Body of pancreas (tissue), 4 donors: Measurements from ENCODE around the gene BAIAP2L1. TPM values are rescaled to one million over a fixed set of nuclear protein-coding genes. Genes with fewer than 3 reads are reported as not detected.

Experiments used
- ATAC-seq: fragments of 150-250 bp; one replicate; pipeline ENCODE4 v1.9.1; 2016
- DNase-seq, 4 donors: peaks; one replicate each; pipeline ENCODE4 v3.0.0-alpha.2; 2019
- H3K27ac ChIP-seq, 4 donors: fragments of 200-600 bp; sonication (generic); 1 replicate in 3 of 4; 2 replicates in 1 of 4; pipeline versions ENCODE4 v1.5.1 to v1.6.1; 2016 to 2019; ENCODE audit warnings: mild to moderate bottlenecking in 1 of 4, mixed read lengths in 1 of 4, moderate library complexity in 1 of 4
- H3K27me3 ChIP-seq, 2 donors: fragments of 200-600 bp; sonication (generic); one replicate each; pipeline ENCODE4 v1.6.0; 2016; ENCODE audit warnings: mild to moderate bottlenecking in 1 of 2
- H3K36me3 ChIP-seq, 2 donors: fragments of 200-600 bp; sonication (generic); replicated peaks in 1 of 2; 2 replicates each; pipeline ENCODE4 v1.5.1; 2016; ENCODE audit warnings: low read depth in 2 of 2; ENCODE audit not compliant: insufficient read depth in 1 of 2
- H3K4me1 ChIP-seq: fragments of 200-600 bp; sonication (generic); one replicate; pipeline ENCODE4 v1.6.0; 2016
- H3K4me3 ChIP-seq, 2 donors: fragments of 200-600 bp; sonication (generic); 1 replicate in 1 of 2; 2 replicates in 1 of 2; pipeline ENCODE4 v1.5.1; 2016 to 2019
- H3K9me3 ChIP-seq, 3 donors: fragments of 200-600 bp; sonication (generic); 1 replicate in 2 of 3; 2 replicates in 1 of 3; pipeline ENCODE4 v1.5.1; 2016
- CTCF ChIP-seq, 7 experiments: fragments of 450-650 bp in 4 of 7; fragments of 200-600 bp in 3 of 7; sonication (generic) in 3 of 7; IDR thresholded peaks; one replicate each; pipeline ENCODE4 v1.5.1; 2016 to 2019; ENCODE audit warnings: antibody characterized with exemption in 7 of 7
- POLR2A ChIP-seq, 3 donors: fragments of 450-650 bp; IDR thresholded peaks; one replicate each; pipeline ENCODE4 v1.6.1; 2016; ENCODE audit warnings: antibody characterized with exemption in 3 of 3, mild to moderate bottlenecking in 2 of 3
- WGBS, 2 donors: methylation state at CpG; one replicate each; pipeline ENCODE4 v1.1.5; 2017; 5-methylcytosine and 5-hydroxymethylcytosine counted together
- intact Hi-C: fragments of 100-400 bp; cut with DNase I; formaldehyde crosslinking; loops from one replicate; pipeline ENCODE4 v1.15.1; 2023
- total RNA-seq, 2 donors: library from RNA; depleted of rRNA; stranded (reverse); fragments of >200 nt; gene quantifications; one replicate each; pipeline ENCODE4 v1.1.0, GENCODE V29; 2016

Gene BAIAP2L1
- total RNA-seq, 2 donors from 2014 or later, result 15.8 to 23.1 TPM

GRCh38 chr7:98285157-98286092 is 115.5 kb downstream of the BAIAP2L1 start:
- Histone ChIP-seq H3K27ac (peak overlapping the region; percentile 90 to 99 (median 96)), H3K4me1 (peaks cover 79% of the 10 kb centered on the region), H3K36me3 (no peaks in the 10 kb centered on the region), H3K4me3 (no peak overlapping the region), H3K27me3 (no peaks in the 10 kb centered on the region), H3K9me3 (no peaks in the 10 kb centered on the region)
- TF ChIP-seq CTCF (IDR thresholded peaks at IDR 0.05) (no peak), POLR2A (IDR thresholded peaks at IDR 0.05) (no peak)
- intact Hi-C loops, result no loop called here
- DNase-seq (no peak), ATAC-seq (no peak)
- 50 to 63% methylated on average over 12 to 18 of the region's 21 CpGs for WGBS, 2 donors

- Histone ChIP-seq H3K4me1 (peaks cover 85% of the 10 kb centered on the region), H3K27me3 (no peaks in the 10 kb centered on the region), H3K36me3 (no peaks in the 10 kb centered on the region), H3K4me3 (no peak overlapping the region), H3K9me3 (no peaks in the 10 kb centered on the region), H3K27ac (peak overlapping the region; percentile 90 to 99 (median 96))
- WGBS, 2 donors, result 10 to 24% methylated on average over 10 to 19 of the region's 20 CpGs
- intact Hi-C loops, result no loop called here
- peak; percentile 77 to 90 (median 87) for DNase-seq
- ATAC-seq, result peak; percentile 26
- TF ChIP-seq CTCF (IDR thresholded peaks at IDR 0.05) (peak in 1 of 7 experiments; percentile 13), POLR2A (IDR thresholded peaks at IDR 0.05) (peak; percentile 62 to 76 (median 70))
These were observed 116.4 kb downstream of the BAIAP2L1 start for GRCh38 chr7:98284335-98285036.

- no peak for ATAC-seq
- intact Hi-C loops, result no loop called here
- peaks cover 85% of the 10 kb centered on the region for H3K4me1 ChIP-seq
- 33 to 45% methylated on average over 3 to 8 of the region's 8 CpGs for WGBS, 2 donors
- H3K27ac ChIP-seq, result peak overlapping the region; percentile 90 to 99 (median 96)
- DNase-seq, result no peak
- TF ChIP-seq POLR2A (IDR thresholded peaks at IDR 0.05) (no peak), CTCF (IDR thresholded peaks at IDR 0.05) (no peak)
- peak overlapping the region in 1 of 2 donors; percentile 6 for H3K4me3 ChIP-seq
- H3K27me3 ChIP-seq, result no peaks in the 10 kb centered on the region
- no peaks in the 10 kb centered on the region for H3K9me3 ChIP-seq
- H3K36me3 ChIP-seq, result no peaks in the 10 kb centered on the region
These were observed 117.0 kb downstream of the BAIAP2L1 start for GRCh38 chr7:98283887-98284222.

DNA sequence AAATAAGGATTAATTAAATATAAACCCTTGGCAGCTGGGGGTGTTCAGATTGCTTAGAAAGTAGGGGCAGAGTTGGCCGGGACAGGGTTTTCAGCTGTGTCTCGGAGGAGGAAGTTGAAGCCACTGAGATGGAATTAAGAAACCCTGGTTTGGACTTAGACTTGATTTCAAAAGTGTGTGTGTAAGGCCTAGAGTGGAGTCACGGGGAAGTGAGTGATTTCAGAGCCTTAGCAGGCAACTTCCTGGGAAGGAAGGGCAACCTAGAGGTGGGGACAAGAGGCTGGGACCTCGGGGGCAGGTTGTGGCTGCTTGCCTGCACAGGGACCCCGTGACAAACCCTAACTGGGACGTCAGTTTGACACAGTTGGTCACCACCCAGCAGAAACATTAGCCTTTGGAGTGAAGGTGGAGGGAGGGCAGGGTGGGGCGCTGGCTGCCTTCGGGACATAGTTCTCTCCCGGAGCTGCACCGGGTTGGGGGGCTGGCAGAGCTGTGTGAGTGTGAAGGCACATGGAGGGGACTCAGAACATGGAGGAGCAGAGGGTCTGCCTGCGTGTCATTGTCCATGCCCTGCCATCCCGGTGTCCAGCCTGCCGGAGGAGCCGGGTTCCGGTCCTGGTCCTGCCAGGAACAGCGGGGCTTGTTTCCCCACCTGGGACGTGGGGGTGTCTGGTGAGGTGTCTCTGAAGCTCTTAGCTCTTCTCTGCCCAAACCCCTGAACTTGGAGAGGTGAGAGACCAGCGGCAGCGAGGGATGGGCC is 117.6 kb downstream of the BAIAP2L1 start:
- Histone ChIP-seq H3K27me3 (no peaks in the 10 kb centered on the region), H3K4me1 (peaks cover 85% of the 10 kb centered on the region), H3K4me3 (peak overlapping the region in 1 of 2 donors; percentile 79), H3K9me3 (no peaks in the 10 kb centered on the region), H3K36me3 (no peaks in the 10 kb centered on the region), H3K27ac (peak overlapping the region; percentile 90 to 99 (median 96))
- TF ChIP-seq POLR2A (IDR thresholded peaks at IDR 0.05) (peak in 2 of 3 donors; percentile 50 to 73), CTCF (IDR thresholded peaks at IDR 0.05) (no peak)
- intact Hi-C loops, result no loop called here
- ATAC-seq (no peak), DNase-seq (peak in 3 of 4 donors; percentile 41 to 68 (median 47))
- 28 to 35% methylated on average over 17 to 19 of the region's 19 CpGs for WGBS, 2 donors
